ENCODE results near the gene COX19. TPM values are rescaled to one million over a fixed set of nuclear protein-coding genes. Genes with fewer than 3 reads are reported as not detected.

The COX19 gene
- total RNA-seq, 1 experiment from 2014 or later: 37.4 TPM

GRCh38 chr7:921071-921461, 54.3 kb downstream of the COX19 start:
- CTCF ChIA-PET: no interaction called here
- Mint-ChIP-seq H3K4me3 (ENCODE audit: low read depth, unreplicated experiment) (no peak overlapping the region), H3K9me3 (ENCODE audit: low read depth, unreplicated experiment) (no peaks in the 10 kb centered on the region), H3K27me3 (ENCODE audit: unreplicated experiment) (no peaks in the 10 kb centered on the region), H3K27ac (ENCODE audit: unreplicated experiment) (peak overlapping the region; percentile 65), H3K4me1 (ENCODE audit: low read depth, unreplicated experiment) (peaks cover 60% of the 10 kb centered on the region), H3K36me3 (ENCODE audit: insufficient read depth, unreplicated experiment) (peaks cover 80% of the 10 kb centered on the region)
- intact Hi-C loops (cut with micrococcal nuclease; ENCODE audit: unreplicated experiment): no loop called here
- BruUV-seq (replicated peaks): no TSS peak
- TF ChIP-seq CTCF (IDR thresholded peaks at IDR 0.05; ENCODE audit: unreplicated experiment): no peak
- no peak for DNase-seq

- intact Hi-C loops (cut with micrococcal nuclease; ENCODE audit: unreplicated experiment): no loop called here
- peaks cover 60% of the 10 kb centered on the region for H3K4me1 Mint-ChIP-seq (ENCODE audit: low read depth, unreplicated experiment)
- no peak for DNase-seq
- TF ChIP-seq CTCF (IDR thresholded peaks at IDR 0.05; ENCODE audit: unreplicated experiment): no peak
- CTCF ChIA-PET: no interaction called here
- BruUV-seq (replicated peaks): no TSS peak
- no peaks in the 10 kb centered on the region for H3K9me3 Mint-ChIP-seq (ENCODE audit: low read depth, unreplicated experiment)
- H3K27ac Mint-ChIP-seq (ENCODE audit: unreplicated experiment): peak overlapping the region; percentile 65
- H3K36me3 Mint-ChIP-seq (ENCODE audit: insufficient read depth, unreplicated experiment): peaks cover 80% of the 10 kb centered on the region
- H3K4me3 Mint-ChIP-seq (ENCODE audit: low read depth, unreplicated experiment): no peak overlapping the region
- H3K27me3 Mint-ChIP-seq (ENCODE audit: unreplicated experiment): no peaks in the 10 kb centered on the region
These were observed 54.8 kb downstream of the COX19 start for GRCh38 chr7:920351-921070.

- CTCF ChIA-PET: no interaction called here
- peaks cover 64% of the 10 kb centered on the region for H3K4me1 Mint-ChIP-seq (ENCODE audit: low read depth, unreplicated experiment)
- no peak overlapping the region for H3K4me3 Mint-ChIP-seq (ENCODE audit: low read depth, unreplicated experiment)
- intact Hi-C loops (cut with micrococcal nuclease; ENCODE audit: unreplicated experiment): no loop called here
- H3K27ac Mint-ChIP-seq (ENCODE audit: unreplicated experiment): no peak overlapping the region
- H3K36me3 Mint-ChIP-seq (ENCODE audit: insufficient read depth, unreplicated experiment): peaks cover 82% of the 10 kb centered on the region
- no peak for DNase-seq
- H3K27me3 Mint-ChIP-seq (ENCODE audit: unreplicated experiment): no peaks in the 10 kb centered on the region
- BruUV-seq (replicated peaks): no TSS peak
- H3K9me3 Mint-ChIP-seq (ENCODE audit: low read depth, unreplicated experiment): no peaks in the 10 kb centered on the region
- no peak for TF ChIP-seq CTCF (IDR thresholded peaks at IDR 0.05; ENCODE audit: unreplicated experiment)
These were observed 55.4 kb downstream of the COX19 start for GRCh38 chr7:919924-920341.

DNA sequence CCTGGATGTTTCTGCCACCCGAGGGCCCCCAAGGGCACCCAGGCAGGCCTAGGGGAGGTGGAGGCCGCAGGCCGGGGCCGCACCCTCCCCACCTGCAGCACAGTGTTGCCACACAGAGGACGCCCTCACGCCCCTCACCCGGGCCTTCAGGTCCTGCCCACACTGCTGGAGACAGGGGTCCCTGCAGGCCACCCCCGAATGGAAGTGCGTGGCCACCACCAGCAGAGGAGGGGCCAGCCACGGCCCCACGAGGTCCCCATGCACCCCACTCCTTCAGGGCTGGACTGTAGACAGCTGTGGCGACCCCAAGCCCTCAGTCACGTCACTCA, 56.3 kb downstream of the COX19 start:
- no peak for DNase-seq
- Mint-ChIP-seq H3K36me3 (ENCODE audit: insufficient read depth, unreplicated experiment) (peaks cover 82% of the 10 kb centered on the region), H3K4me3 (ENCODE audit: low read depth, unreplicated experiment) (no peak overlapping the region), H3K27ac (ENCODE audit: unreplicated experiment) (peak overlapping the region; percentile 12), H3K4me1 (ENCODE audit: low read depth, unreplicated experiment) (peaks cover 65% of the 10 kb centered on the region), H3K27me3 (ENCODE audit: unreplicated experiment) (no peaks in the 10 kb centered on the region), H3K9me3 (ENCODE audit: low read depth, unreplicated experiment) (no peaks in the 10 kb centered on the region)
- CTCF ChIA-PET: no interaction called here
- intact Hi-C loops (cut with micrococcal nuclease; ENCODE audit: unreplicated experiment): no loop called here
- no peak for TF ChIP-seq CTCF (IDR thresholded peaks at IDR 0.05; ENCODE audit: unreplicated experiment)
- BruUV-seq (replicated peaks): no TSS peak
